SKM-1 treated with dmso at 0.1 percent for 144 hours (cell line): ENCODE measurements around the gene STPG3.
"Not testable (repeated sequence)": the region's sequence is repeated elsewhere in the genome, so short reads cannot be mapped to it uniquely, and the experiment has no call there.

Experiments used
- DNase-seq: peaks from one replicate; lab custom pipeline; 2025; ENCODE audit not compliant: unreplicated experiment; lab: John Stamatoyannopoulos, UW

The STPG3 gene

DNA sequence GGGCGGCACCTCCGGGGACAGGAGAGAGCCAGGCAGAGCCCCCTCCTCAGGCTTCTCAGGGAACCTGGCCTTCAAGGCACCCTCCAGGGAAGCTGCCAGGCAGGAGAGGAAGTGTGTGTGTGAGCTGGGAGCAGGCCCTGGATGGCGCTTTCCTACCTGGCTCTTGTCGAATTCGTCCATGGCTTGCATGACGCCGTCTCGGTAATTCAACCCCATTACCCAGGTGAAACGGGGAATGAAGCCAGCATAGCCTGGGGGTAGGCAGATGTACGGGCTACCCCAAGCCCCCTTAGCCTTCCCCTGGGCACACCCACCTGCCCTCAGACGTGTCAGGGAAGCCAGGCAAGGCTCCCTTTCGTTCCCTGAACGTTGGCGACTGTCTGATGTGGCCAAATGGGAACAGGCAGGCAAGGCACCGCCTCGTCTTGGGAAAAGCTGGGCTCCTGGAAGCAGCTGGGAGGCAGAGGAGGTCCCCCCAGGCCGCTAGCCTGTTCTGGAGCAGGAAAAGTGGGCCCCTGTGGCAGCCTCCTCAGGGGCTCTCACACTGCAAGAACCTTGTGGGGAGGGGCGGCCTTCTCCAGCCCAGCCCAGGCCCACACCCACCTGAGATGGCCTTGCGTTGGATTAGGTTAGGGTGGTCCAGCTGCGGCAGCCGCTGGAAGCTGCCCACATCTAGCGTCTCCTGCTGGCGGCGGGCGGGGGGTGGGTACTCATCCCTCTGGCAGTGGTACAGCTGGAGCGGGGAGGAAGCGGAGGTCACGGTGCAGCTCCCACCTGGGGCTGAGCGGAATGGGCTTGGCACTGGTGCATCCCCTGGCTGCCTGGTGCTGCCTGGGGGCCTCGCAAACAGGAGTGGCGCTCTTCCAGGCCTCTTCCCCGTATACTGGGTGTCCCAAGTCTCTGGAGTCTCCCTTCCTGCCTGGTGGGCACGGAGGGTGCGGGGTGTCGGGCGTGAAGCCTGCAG is 6.3 kb upstream of the STPG3 start:
- no peak for DNase-seq

DNA sequence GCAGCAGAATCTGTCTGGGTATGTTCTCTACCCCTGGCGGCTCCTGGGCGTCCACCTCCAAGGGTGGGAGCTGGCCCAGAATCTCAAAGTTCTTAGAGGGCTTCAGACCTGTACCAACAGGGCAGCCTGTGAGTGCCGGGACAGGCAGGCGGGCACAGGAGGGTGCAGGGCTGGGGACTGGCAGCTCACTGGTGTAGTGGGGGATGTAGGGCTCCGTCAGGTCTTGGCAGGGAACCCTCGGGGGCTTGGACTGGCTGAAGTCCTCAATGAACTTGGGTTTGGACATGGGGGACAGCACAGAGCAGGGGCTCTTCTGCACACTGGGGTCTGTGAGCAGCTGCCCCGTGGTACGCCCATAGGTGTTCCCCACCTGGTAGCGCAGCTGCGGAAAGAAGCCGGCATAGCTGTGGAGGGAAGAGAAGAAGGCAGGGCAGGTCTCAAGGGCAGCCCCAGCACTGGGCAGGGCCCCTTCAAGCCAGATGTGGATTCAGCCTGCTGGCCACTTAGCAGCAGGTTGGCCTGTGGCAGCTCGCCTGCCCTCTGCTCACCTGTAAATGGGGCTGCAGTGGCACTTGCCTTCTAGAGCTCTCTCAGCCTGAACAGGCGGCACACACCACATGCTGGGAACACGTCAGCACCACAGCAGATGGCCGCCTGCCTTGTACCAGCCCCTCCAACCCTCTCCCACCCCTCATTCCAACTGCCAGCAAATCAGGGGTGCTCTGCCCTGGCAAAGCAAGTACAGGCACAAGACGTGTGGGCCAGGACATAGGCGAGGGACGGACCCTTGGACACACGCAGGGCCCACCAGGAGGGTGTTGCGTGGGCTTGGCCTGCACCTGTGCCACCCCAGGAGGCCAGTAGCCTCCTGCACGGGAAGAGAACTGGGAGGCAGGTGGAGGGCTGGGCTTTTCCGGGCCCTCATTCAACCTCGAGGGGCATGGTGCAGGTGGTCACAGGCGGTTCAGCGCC is 5.3 kb upstream of the STPG3 start:
- DNase-seq: no peak

DNA sequence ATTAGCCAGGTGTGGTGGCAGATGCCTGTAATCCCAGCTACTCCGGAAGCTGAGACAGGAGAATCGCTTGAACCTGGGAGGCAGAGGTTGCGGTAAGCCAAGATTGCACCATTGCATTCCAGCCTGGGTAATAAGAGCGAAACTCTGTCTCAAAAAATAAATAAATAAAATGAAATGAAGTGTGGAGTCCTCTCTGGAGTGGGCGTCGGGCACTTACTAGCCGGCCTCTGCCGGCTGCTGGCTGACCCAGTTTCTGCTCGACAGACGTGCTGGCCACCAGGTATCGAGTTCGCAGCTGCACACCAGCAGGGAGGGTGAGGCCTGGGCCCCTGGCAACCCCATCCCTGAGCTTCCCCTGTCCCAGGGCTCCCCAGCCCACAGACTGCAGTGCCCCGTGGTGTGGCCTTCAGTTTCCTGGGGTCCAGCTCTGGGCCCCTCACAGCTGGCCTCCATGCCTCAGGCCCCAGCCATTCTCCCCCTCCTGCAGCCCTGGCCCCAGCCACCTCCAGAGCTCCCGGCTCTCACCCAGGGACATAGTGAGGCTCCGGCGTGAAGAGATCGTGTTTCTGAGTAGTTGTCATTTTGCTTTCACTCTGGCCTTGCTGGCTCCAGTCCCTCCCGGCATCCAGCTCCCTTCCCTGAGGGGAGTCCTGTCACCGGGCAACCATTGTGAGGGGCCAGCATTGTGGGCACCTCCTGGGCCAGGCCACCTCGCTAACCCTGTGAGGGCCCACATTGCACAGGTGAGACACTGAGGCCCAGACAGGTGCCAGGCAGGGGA is 3.8 kb upstream of the STPG3 start:
- DNase-seq: no peak

DNA sequence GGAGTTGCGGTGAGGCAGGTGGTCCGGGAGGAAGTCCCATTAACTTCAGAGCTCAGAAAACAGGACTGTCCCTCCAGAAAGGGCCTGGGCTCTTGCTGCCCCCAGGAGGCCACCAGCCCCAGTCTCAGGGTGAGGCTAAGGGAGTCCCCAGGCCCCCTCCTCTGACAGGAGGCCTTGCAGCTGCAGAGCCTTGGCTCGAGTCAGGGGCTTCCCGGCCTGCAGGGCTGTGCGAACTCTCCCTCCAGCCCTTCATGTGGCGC is 3.2 kb upstream of the STPG3 start:
- no peak for DNase-seq

DNA sequence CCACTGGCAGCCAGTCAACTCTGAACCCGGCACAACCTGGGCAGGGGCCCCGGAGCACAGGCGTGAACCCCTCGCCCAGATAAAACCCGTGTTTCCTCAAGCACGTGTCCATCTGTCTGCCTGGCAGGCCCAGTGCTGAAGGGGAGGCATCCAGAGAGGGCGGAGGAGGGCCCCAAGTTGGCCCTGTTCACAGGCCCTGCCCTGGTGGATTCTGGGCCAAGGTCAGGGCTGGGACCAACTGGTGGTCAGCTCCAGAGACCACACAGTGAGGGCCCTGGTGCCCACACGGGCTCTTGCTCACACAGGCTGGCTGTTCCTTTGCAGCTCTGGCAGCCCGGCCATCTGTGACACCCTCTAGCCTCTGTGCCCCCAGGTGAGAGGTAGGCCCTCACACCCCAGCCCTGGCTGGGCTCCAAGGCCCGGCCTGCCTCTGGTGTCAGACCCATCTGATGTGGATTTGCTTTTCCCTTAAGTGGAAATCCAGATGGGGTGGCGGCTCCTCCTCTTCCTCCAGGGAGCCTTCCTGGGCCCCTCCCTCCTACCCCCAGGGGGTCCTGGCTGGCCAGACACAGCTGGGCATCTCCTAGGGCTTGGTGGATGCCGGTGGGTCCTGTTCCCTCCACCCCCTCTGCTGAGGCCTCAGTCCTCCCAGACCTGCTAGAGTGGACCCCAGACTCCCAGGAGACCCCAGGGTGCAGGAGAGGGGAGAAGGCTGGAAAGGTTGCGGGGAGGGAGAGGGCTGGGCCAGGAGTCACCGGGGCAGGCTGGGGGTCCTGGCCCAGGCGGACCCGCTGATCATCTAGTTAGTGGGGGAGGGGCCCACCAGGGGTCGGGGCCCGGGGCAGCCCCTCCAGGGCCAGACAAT is 525 bp upstream of the STPG3 start:
- no peak for DNase-seq

DNA sequence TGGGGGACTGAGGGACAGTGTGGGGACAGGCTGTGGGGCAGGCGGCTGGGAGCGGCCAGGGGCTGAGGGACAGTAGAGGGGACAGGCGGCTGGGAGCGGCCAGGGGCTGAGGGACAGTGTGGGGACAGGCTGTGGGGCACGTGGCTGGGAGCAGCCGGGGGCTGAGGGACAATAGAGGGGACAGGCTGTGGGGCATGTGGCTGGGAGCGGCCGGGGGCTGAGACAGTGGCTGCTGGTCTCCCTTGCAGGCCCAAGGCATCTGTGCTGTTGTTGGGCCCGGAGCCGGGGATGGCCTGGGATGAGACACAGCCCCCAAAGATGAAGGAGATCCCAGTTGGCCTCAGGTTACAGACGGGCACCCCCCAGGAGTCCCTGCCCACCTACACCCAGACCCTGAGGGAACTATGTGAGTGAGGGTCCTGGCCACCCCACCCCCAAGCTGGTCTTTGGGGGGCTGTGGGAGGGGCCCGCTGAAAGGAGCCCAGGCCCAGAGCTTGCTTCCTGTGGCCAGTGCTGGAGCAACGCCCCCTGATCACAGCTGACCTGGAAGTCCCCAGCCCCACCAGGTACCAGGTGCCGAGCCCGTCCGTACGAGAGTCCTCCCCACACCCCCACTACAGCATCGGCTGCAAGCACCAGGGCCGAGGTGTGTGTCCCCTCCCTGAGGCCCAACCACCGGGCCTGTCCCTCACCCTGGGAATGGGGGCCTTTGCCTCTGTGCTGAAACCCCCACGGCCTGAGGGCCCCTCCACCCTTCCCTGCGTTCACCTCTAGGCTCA is 593 bp downstream of the STPG3 start:
- DNase-seq: no peak

DNA sequence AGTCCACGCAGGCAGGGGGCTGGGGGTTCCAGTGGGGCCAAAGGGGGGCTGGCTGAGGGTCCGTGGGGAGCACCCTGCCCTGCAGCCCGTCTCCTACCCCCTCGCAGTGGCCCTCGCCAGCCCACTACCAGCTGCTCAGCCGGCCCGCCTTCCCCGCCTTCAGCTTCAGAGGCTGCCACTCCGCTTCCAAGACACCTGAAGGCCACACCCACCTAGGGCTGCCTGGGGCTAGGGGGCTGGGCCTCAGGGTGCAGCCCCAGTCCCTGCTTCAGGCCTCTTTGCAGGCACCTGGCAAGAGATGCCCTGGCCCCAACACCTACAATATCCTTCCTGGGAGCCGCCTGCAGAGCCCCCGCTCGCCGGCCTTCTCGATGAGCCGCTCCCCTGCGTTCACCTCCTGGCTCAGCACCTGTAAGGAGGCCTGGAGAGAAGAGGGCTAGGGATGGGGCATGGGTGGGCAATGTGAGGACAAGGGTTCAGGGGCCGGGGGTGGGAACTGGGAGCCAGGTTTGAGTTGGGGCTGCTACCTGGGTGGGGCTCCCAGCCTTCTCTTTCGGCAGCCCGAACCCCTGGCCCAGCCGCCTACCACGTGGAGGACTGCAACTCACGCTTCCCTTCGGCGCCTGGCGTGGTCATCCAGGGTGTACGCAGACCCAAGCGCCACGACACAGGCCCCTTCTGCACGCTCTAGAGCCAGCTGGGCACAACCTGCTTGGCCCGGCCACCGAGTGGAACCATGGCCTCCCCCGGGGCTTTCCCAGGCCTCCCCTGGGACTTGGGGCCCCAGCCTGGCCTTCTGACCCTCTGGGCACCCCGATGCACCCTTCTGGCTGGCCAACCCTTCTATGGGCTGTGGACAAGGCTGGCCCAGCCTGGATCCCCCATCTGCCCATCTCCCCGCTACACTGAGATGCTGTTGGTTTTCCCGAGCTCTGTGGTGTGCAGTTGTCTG is 1.7 kb downstream of the STPG3 start:
- no peak for DNase-seq

DNA sequence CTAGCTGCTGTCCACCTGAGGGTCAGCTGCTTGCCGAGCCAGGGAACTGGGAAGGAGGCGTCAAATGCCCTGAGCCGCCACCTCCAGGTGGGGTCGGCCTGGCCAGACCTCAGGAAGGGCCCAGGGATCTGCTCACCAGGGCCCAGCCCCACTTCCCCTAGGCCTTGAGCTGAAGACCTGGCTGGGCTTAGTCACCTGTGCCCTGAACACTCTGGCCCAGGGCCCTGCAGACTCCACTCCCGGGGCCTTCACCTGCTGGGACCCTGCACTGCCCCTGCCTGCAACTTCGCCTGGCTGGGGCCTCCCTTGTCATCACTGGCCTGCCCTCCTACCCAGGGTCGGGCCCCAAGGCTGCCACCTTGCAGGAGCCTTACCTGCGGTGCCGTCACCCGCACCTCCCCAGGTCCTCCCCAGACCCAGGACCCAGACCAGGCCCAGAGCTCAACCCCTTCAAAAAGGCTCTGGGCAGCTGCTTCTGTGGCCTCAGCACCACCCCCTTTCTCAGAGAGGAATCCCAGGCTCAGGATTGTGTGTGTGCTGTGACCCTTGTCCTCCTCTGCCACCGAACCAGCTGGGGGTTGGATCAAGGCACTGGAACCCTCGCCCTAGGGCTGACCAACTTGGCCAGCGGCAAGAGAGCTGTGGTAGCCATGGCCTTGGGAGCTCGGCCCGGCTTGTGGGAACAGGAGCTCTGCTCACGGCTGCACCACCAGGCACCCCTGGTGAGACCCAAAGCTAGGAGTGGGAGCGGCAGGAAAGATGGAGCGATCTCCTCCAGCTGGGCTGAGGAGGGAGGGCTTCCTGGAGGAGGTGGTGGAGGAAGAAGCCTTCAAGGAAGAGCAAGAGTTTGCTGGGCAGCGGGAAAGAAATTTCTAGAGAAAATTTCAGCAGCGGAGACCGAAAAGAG is 2.9 kb downstream of the STPG3 start:
- DNase-seq: no peak

DNA sequence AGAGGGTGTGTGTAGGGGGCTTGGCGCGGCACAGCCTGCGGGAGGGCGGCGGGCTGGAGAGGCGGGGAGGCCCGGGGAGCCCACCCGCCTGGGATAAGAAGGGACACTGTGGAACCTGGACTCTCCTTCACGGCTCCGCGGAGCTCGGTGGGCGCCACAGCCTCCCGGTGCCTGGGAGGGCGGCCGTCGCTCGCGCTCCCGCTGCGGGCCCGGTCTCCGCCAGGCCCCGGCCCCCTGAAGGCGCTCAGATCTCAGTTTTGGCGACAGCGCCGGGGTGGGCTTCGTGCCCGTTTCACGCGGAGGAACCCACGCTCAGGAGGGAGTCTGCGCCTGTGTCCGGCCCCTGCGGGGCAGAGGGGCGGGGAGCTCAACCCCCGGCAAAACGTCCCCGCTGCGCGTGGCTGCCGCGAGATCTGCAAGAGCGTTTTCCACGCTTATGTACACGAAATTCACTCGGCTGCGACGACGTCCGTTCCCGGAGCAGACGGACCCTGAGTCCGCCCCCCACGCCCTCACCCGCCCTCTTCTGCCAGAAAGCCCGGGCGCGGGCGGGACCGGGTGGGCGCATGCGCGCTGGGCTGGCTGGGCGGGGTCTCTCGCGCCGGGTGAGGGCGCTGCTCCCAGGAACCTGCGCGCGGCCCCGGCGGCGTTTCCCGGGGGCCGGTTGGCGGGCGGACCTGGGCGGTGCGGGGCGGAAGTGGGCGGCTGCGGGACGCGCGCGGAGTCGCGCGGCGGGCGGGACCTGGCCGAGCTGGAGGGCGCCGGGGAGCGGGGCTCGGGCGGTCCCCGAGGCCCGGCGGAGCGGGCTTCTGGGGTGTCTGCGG is 3.8 kb downstream of the STPG3 start, which contains the start of gene NELFB:
TSS of gene NELFB (plus strand) at position 704 of the 824 bp plus-strand sequence.
- DNase-seq: peak; percentile 80

DNA sequence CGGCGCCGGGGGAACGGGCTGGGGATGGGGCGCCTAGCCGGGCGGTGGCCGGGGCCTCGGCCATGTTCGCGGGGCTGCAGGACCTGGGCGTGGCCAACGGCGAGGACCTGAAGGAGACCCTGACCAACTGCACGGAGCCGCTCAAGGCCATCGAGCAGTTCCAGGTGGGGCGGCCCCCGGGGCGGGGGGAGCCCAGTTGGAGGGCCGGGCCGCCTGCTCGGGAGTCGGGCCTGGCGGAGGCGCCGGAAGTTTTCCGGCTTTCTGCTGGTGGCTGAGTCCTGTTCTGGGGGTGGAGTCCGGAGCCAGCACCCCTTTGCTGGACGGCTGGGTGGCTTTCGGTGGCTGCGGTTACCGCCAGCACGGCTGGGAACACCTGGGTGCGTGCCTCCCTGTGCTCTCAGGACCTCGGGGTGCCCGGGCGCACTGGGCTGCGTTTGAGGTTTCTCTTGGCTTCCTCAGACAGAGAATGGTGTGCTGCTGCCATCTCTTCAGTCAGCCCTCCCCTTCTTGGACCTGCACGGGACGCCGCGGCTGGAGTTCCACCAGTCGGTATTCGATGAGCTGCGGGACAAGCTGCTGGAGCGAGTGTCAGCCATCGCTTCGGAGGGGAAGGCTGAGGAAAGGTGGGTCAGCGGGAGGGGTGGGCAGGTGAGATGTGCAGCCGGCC is 4.5 kb downstream of the STPG3 start:
- DNase-seq: no peak

DNA sequence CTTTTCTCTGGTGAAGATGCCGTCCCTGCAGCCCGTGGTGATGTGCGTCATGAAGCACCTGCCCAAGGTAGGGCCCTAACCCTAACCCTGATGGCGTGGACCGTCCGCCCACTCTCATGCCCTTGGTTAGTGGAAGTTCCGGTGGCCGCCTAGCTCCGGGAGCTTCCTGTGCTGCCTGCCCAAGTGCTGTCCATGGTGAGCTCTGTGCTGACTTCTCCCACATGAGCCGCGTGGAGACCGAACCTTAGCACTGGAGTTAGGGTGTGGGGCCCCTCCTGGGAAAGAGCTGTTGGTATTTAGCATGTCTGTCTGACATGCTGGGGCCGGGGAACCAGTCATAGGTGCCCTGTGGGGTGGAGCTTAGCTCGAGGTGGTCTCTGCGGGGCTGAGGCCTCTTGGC is 5.3 kb downstream of the STPG3 start:
- no peak for DNase-seq

DNA sequence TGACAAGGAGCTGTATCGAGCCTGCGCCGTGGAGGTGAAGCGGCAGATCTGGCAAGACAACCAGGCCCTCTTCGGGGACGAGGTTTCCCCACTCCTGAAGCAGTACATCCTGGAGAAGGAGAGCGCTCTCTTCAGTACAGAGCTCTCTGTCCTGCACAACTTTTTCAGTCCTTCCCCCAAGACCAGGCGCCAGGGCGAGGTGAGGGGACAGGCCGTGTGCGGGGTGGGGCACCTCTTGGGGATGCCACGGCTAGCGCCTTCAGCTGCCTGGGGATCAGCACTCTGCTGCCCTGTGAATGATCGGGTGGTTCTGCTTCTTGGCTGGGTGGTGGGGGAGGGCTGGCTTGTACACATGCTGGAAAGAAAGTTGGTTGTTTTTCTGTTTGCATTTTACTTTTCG is 5.8 kb downstream of the STPG3 start:
- DNase-seq: no peak

DNA sequence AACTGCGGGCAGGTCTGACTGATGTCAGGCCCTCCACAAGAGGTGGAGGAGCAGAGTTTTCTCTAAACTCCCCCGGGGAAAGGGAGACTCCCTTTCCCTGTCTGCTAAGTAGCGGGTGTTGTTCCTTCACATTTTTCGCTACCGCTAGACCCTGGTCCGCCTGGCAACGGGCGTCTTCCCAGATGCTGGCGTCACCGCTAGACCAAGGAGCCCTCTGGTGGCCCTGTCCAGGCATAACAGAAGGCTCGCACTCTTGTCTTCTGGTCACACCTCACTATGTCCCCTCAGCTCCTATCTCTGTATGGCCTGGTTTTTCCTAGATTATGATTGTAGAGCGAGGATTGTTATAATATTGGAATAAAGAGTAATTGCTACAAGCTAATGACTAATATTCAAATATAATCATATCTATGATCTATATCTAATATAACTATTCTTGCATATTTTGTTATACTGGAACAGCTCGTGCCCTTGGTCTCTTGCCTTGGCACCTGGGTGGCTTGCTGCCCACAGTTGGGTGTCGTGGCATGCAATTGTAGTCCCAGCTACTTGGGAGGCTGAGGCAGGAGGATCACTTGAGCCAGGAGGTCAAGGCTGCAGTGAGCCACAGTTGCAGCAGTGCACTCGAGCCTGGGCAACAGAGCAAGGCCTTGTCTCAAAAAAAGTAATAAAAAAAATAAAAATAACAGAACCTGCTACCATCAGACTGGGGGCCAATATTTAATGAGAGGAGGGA is 11.3 kb downstream of the STPG3 start:
- not testable (repeated sequence) for DNase-seq

DNA sequence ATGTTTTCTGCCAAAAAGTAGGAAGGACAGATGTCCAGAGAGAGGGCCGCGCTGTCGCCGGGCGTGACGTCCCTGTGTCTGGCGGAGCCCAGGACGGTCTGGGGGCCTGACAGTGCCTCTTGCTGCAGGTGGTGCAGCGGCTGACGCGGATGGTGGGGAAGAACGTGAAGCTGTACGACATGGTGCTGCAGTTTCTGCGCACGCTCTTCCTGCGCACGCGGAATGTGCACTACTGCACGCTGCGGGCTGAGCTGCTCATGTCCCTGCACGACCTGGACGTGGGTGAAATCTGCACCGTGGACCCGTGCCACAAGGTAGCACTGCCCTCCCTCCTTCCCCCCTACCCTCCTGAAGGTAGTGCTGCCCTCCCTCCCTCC is 11.8 kb downstream of the STPG3 start:
- no peak for DNase-seq

DNA sequence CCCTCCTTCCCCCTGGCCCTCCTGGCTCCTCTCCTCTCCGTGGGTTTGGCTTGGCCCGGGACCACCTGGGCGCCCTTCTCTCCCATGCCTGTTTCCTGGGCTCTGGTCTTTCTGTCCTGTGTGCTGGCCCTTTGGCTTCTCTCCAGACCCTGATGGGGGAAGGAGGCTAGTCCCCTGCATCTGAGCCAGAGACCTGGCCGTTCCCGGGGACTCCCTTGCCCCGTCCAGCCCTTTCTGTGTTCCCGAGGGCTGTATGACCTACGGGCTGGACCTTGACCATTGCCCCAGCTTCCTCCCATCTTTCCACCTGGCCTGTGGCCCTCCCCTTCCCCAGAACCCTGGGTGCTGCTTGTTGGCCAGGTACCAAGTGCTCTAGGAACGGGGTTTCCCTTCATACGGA is 12.4 kb downstream of the STPG3 start:
- no peak for DNase-seq
